Measurements from ENCODE around the gene XPO4.

Gene XPO4

DNA sequence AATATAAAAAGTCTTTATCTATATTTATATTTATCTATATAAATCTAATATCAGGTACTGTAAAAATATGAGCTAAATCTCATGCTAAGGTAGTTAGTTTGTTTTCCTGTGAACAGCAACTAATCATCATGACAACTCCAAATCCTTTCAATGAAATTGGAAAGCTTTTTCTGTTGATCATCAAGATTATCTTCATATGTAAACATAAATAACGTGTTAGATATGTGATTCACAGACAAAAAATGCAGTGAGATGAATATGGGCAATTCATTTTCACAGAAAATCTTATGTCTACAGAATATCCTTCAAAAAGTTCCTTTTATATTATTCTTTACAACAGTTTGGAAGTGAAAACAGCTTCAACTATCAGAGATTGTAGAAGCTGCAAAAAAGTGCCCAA is 87.1 kb downstream of the XPO4 start:
- TF ChIP-seq TAF1 (IDR thresholded peaks at IDR 0.05; ENCODE audit: borderline replicate concordance, insufficient read depth, low read length) = no peak
- TF ChIP-seq POLR2AphosphoS5 (IDR thresholded peaks at IDR 0.05; ENCODE audit: low read depth, low read length) = no peak
- TF ChIP-seq, protein P1, sequence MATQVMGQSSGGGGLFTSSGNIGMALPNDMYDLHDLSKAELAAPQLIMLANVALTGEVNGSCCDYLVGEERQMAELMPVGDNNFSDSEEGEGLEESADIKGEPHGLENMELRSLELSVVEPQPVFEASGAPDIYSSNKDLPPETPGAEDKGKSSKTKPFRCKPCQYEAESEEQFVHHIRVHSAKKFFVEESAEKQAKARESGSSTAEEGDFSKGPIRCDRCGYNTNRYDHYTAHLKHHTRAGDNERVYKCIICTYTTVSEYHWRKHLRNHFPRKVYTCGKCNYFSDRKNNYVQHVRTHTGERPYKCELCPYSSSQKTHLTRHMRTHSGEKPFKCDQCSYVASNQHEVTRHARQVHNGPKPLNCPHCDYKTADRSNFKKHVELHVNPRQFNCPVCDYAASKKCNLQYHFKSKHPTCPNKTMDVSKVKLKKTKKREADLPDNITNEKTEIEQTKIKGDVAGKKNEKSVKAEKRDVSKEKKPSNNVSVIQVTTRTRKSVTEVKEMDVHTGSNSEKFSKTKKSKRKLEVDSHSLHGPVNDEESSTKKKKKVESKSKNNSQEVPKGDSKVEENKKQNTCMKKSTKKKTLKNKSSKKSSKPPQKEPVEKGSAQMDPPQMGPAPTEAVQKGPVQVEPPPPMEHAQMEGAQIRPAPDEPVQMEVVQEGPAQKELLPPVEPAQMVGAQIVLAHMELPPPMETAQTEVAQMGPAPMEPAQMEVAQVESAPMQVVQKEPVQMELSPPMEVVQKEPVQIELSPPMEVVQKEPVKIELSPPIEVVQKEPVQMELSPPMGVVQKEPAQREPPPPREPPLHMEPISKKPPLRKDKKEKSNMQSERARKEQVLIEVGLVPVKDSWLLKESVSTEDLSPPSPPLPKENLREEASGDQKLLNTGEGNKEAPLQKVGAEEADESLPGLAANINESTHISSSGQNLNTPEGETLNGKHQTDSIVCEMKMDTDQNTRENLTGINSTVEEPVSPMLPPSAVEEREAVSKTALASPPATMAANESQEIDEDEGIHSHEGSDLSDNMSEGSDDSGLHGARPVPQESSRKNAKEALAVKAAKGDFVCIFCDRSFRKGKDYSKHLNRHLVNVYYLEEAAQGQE (IDR thresholded peaks at IDR 0.05; ENCODE audit: insufficient read depth in 1 of 2, low read depth in 2 of 2, low read length in 2 of 2) = no peak
- no peak for TF ChIP-seq SIN3A (IDR thresholded peaks at IDR 0.05; ENCODE audit: borderline replicate concordance, insufficient read depth, low read length)
- no peak for TF ChIP-seq FOXP2 (optimal IDR thresholded peaks at IDR 0.05; ENCODE audit: borderline replicate concordance, extremely low read depth, extremely low read length, insufficient read depth)

- TF ChIP-seq POLR2AphosphoS5 (IDR thresholded peaks at IDR 0.05; ENCODE audit: low read depth, low read length) (no peak), FOXP2 (optimal IDR thresholded peaks at IDR 0.05; ENCODE audit: borderline replicate concordance, extremely low read depth, extremely low read length, insufficient read depth) (no peak), TAF1 (IDR thresholded peaks at IDR 0.05; ENCODE audit: borderline replicate concordance, insufficient read depth, low read length) (no peak), SIN3A (IDR thresholded peaks at IDR 0.05; ENCODE audit: borderline replicate concordance, insufficient read depth, low read length) (no peak)
- TF ChIP-seq, protein P1 (IDR thresholded peaks at IDR 0.05; ENCODE audit: insufficient read depth in 1 of 2, low read depth in 2 of 2, low read length in 2 of 2) = no peak
Measured at GRCh38 chr13:20814224-20814910, 88.2 kb downstream of the XPO4 start.

GRCh38 chr13:20812890-20813289 is 89.7 kb downstream of the XPO4 start:
- no peak for TF ChIP-seq TAF1 (IDR thresholded peaks at IDR 0.05; ENCODE audit: borderline replicate concordance, insufficient read depth, low read length)
- no peak for TF ChIP-seq FOXP2 (optimal IDR thresholded peaks at IDR 0.05; ENCODE audit: borderline replicate concordance, extremely low read depth, extremely low read length, insufficient read depth)
- no peak for TF ChIP-seq SIN3A (IDR thresholded peaks at IDR 0.05; ENCODE audit: borderline replicate concordance, insufficient read depth, low read length)
- no peak for TF ChIP-seq POLR2AphosphoS5 (IDR thresholded peaks at IDR 0.05; ENCODE audit: low read depth, low read length)
- TF ChIP-seq, protein P1 (IDR thresholded peaks at IDR 0.05; ENCODE audit: insufficient read depth in 1 of 2, low read depth in 2 of 2, low read length in 2 of 2) = no peak

DNA sequence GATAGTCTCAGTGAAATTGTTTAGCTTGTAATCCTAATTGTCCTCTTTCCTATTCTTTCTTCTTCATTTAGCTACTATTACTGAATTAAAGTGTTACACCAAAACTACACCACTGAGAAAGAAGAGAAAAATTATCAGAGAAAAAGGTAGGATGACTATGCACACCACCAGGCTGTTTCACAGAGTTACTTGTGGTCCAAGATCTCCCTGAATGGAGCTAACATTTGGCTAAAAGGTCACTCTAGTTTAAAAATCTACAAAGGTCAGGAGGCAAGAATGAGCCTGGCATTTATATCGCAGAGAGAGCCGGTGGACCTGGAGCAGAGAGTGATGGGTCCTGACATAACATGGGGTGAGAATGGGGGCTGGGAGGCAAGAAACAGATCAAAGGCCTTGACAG is 91.7 kb downstream of the XPO4 start:
- no peak for TF ChIP-seq POLR2AphosphoS5 (IDR thresholded peaks at IDR 0.05; ENCODE audit: low read depth, low read length)
- TF ChIP-seq TAF1 (IDR thresholded peaks at IDR 0.05; ENCODE audit: borderline replicate concordance, insufficient read depth, low read length) = no peak
- TF ChIP-seq FOXP2 (optimal IDR thresholded peaks at IDR 0.05; ENCODE audit: borderline replicate concordance, extremely low read depth, extremely low read length, insufficient read depth) = no peak
- TF ChIP-seq, protein P1 (IDR thresholded peaks at IDR 0.05; ENCODE audit: insufficient read depth in 1 of 2, low read depth in 2 of 2, low read length in 2 of 2) = no peak
- no peak for TF ChIP-seq SIN3A (IDR thresholded peaks at IDR 0.05; ENCODE audit: borderline replicate concordance, insufficient read depth, low read length)
